Transverse colon (tissue), 4 donors: ENCODE measurements around the gene NEMP2.

Experiments
- CTCF ChIP-seq, 5 experiments: fragments of 200-600 bp in 3 of 5; fragments of 450-650 bp in 2 of 5; sonication (generic) in 3 of 5; IDR thresholded peaks; 1 replicate in 2 of 5; 2 replicates in 3 of 5; pipeline ENCODE4 v1.5.1; 2016 to 2017; ENCODE audit warnings: antibody characterized with exemption in 5 of 5, inconsistent platforms in 3 of 5, mild to moderate bottlenecking in 2 of 5, moderate library complexity in 1 of 5
- EP300 ChIP-seq: sonication (generic); formaldehyde crosslinking; IDR thresholded peaks from one replicate; pipeline ENCODE4 v1.6.1; 2017; ENCODE audit warnings: antibody characterized with exemption, low read depth
- POLR2A ChIP-seq: fragments of 450-650 bp; IDR thresholded peaks from one replicate; pipeline ENCODE4 v1.6.1; 2016; ENCODE audit warnings: antibody characterized with exemption, mild to moderate bottlenecking, moderate library complexity
- POLR2AphosphoS5 ChIP-seq, 3 donors: sonication (generic); formaldehyde crosslinking; IDR thresholded peaks; one replicate each; pipeline ENCODE4 v1.6.1; 2016; ENCODE audit warnings: antibody characterized with exemption in 3 of 3

GRCh38 chr2:190466819-190467446, 67.6 kb downstream of the NEMP2 start:
- TF ChIP-seq CTCF (IDR thresholded peaks at IDR 0.05), result no peak
- TF ChIP-seq POLR2AphosphoS5 (IDR thresholded peaks at IDR 0.05), result no peak
- TF ChIP-seq POLR2A, result no peak
- no peak for TF ChIP-seq EP300
